OCI-LY1 (cell line): ENCODE results near the gene GBF1.

Experiments
- EZH2 ChIP-seq: fragments of 200-600 bp; sonication (generic), shearing (Covaris generic); IDR thresholded peaks from 2 replicates; pipeline ENCODE4 v1.8.0; 2017; ENCODE audit warnings: borderline replicate concordance, mixed run types, mild to moderate bottlenecking, antibody characterized with exemption, low read length, moderate library complexity, mixed read lengths
- TF ChIP-seq, protein P1 (sequence below): fragments of 200-600 bp; sonication (generic), shearing (Covaris generic); IDR thresholded peaks from 2 replicates; pipeline ENCODE4 v1.5.1; 2017; ENCODE audit warnings: mild to moderate bottlenecking, antibody characterized with exemption, low read length, moderate library complexity, mixed read lengths

DNA sequence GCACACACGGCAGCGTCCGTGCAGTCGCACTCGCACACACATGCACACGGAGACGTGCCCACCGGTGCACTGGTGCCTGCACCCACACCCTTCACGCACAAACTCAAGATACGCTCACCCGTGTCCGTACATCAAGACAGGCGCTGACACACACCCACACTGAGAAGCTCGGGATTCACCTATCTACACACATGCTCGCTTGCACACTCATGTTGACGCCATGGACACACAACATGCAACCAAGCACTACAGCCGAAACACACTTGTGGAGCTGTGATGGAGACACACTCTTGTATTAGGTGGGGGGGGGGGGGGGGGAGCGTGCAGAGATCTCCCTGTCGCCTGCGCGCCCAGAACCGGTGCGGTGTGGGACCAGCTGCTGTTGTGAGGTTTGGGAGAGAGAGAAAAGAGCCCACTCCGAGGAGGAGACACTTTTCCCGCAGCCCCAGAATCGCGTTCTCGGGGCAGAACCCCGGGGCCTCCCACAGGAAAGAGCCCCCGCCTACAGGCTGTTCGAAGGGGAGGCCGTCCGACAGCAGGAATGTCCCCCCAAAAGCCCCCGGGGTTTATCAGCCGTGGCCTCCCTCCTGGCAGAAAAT lies 149.6 kb downstream of the GBF1 start:
- TF ChIP-seq, protein P1, sequence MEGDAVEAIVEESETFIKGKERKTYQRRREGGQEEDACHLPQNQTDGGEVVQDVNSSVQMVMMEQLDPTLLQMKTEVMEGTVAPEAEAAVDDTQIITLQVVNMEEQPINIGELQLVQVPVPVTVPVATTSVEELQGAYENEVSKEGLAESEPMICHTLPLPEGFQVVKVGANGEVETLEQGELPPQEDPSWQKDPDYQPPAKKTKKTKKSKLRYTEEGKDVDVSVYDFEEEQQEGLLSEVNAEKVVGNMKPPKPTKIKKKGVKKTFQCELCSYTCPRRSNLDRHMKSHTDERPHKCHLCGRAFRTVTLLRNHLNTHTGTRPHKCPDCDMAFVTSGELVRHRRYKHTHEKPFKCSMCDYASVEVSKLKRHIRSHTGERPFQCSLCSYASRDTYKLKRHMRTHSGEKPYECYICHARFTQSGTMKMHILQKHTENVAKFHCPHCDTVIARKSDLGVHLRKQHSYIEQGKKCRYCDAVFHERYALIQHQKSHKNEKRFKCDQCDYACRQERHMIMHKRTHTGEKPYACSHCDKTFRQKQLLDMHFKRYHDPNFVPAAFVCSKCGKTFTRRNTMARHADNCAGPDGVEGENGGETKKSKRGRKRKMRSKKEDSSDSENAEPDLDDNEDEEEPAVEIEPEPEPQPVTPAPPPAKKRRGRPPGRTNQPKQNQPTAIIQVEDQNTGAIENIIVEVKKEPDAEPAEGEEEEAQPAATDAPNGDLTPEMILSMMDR: no peak
- TF ChIP-seq EZH2: no peak
